Measurements from ENCODE around the gene ADAMTS8. TPM values are rescaled to one million over a fixed set of nuclear protein-coding genes. Genes with fewer than 3 reads are reported as not detected.

ADAMTS8 gene
- total RNA-seq, 6 experiments from 2014 or later: 0.11 TPM; not detected in 5

GRCh38 chr11:130381317-130381716, 47.1 kb downstream of the ADAMTS8 start:
- Histone ChIP-seq H3K4me1 (no peaks in the 10 kb centered on the region), H3K27me3 (no peaks in the 10 kb centered on the region), H3K36me3 (no peaks in the 10 kb centered on the region), H3K9me3 (no peaks in the 10 kb centered on the region), H3K4me3 (no peak overlapping the region), H3K27ac (no peak overlapping the region)
- intact Hi-C loops (cut with DNase I): no loop called here
- TF ChIP-seq POLR2A (IDR thresholded peaks at IDR 0.05) (no peak), CTCF (IDR thresholded peaks at IDR 0.05) (no peak)
- WGBS (ENCODE audit: insufficient coverage, low coverage, low lambda C conversion rate, missing lambda C conversion rate): 80% methylated on average over 7 of the region's 7 CpGs
- DNase-seq (no peak), ATAC-seq (no peak)

GRCh38 chr11:130380778-130381177, 47.6 kb downstream of the ADAMTS8 start:
- Histone ChIP-seq H3K27me3 (no peaks in the 10 kb centered on the region), H3K36me3 (no peaks in the 10 kb centered on the region), H3K4me3 (no peak overlapping the region), H3K27ac (no peak overlapping the region), H3K4me1 (no peaks in the 10 kb centered on the region), H3K9me3 (no peaks in the 10 kb centered on the region)
- TF ChIP-seq POLR2A (IDR thresholded peaks at IDR 0.05) (no peak), CTCF (IDR thresholded peaks at IDR 0.05) (no peak)
- intact Hi-C loops (cut with DNase I): no loop called here
- no CpG with 5 or more reads among the region's 5 CpGs for WGBS (ENCODE audit: insufficient coverage, low coverage, low lambda C conversion rate, missing lambda C conversion rate)
- DNase-seq: no peak
- no peak for ATAC-seq

GRCh38 chr11:130379276-130379675, 49.1 kb downstream of the ADAMTS8 start:
- DNase-seq (no peak), ATAC-seq (no peak)
- no peak overlapping the region for H3K4me3 ChIP-seq
- intact Hi-C loops (cut with DNase I): loop anchor here in 1 of 2 donors (10.0 kb wide), 1 partner anchor 164 kb away; no protein-coding TSS in a partner anchor
- no peaks in the 10 kb centered on the region for H3K4me1 ChIP-seq
- H3K27ac ChIP-seq: no peak overlapping the region
- H3K27me3 ChIP-seq: no peaks in the 10 kb centered on the region
- TF ChIP-seq POLR2A (IDR thresholded peaks at IDR 0.05) (no peak), CTCF (IDR thresholded peaks at IDR 0.05) (no peak)
- no peaks in the 10 kb centered on the region for H3K36me3 ChIP-seq
- H3K9me3 ChIP-seq: no peaks in the 10 kb centered on the region
- 85% methylated on average over 3 of the region's 5 CpGs for WGBS (ENCODE audit: insufficient coverage, low coverage, low lambda C conversion rate, missing lambda C conversion rate)

- intact Hi-C loops (cut with DNase I): loop anchor here in 1 of 2 donors (10.0 kb wide), 1 partner anchor 156 kb away; no protein-coding TSS in a partner anchor
- Histone ChIP-seq H3K4me3 (no peak overlapping the region), H3K27ac (no peak overlapping the region), H3K4me1 (no peaks in the 10 kb centered on the region), H3K9me3 (no peaks in the 10 kb centered on the region), H3K27me3 (no peaks in the 10 kb centered on the region), H3K36me3 (no peaks in the 10 kb centered on the region)
- peak; percentile 18 to 34 (median 26) for TF ChIP-seq CTCF (IDR thresholded peaks at IDR 0.05)
- TF ChIP-seq POLR2A (IDR thresholded peaks at IDR 0.05): no peak
- DNase-seq (no peak), ATAC-seq (peak; percentile 44 to 73 (median 55))
- 51% methylated on average over 9 of the region's 10 CpGs for WGBS (ENCODE audit: insufficient coverage, low coverage, low lambda C conversion rate, missing lambda C conversion rate)
Measured at GRCh38 chr11:130370845-130371590, 57.4 kb downstream of the ADAMTS8 start.

Measured in right lobe of liver (tissue), 6 donors.